Measurements from ENCODE around the gene LRRFIP1.

Gene LRRFIP1

GRCh38 chr2:237708961-237709360 is 81.6 kb downstream of the LRRFIP1 start:
- no peak for TF ChIP-seq CTCF (IDR thresholded peaks at IDR 0.05; ENCODE audit: low read depth, low read length, poor library complexity, severe bottlenecking)
- no peak for TF ChIP-seq EZH2phosphoT487 (IDR thresholded peaks at IDR 0.05; ENCODE audit: borderline replicate concordance, low read length)
- Histone ChIP-seq H3K4me2 (ENCODE audit: low read length) (no peak overlapping the region), H3K79me2 (ENCODE audit: control insufficient read depth, low read length) (peaks cover 89% of the 10 kb centered on the region), H3K9me3 (ENCODE audit: control insufficient read depth, insufficient read depth, low read length) (no peaks in the 10 kb centered on the region), H3F3A (ENCODE audit: control insufficient read depth, insufficient read depth) (no peaks in the 10 kb centered on the region; the same call in 1 of the 2 replicates), H3K9me2 (replicated peaks; ENCODE audit: control insufficient read depth, low read length) (no peaks in the 10 kb centered on the region), H3K4me3 (ENCODE audit: low read length) (no peak overlapping the region), H3K27me3 (ENCODE audit: control insufficient read depth, low read length) (no peaks in the 10 kb centered on the region), H3K27ac (ENCODE audit: low read depth, low read length) (no peak overlapping the region), H3K36me3 (ENCODE audit: control insufficient read depth, low read length) (peaks cover 42% of the 10 kb centered on the region), H3K4me1 (ENCODE audit: control insufficient read depth, low read length) (peaks cover 6% of the 10 kb centered on the region), H4K20me1 (ENCODE audit: control insufficient read depth, insufficient read depth, low read depth, low read length) (peaks cover 20% of the 10 kb centered on the region)

- Histone ChIP-seq H3K9me2 (replicated peaks; ENCODE audit: control insufficient read depth, low read length) (no peaks in the 10 kb centered on the region), H3K4me1 (ENCODE audit: control insufficient read depth, low read length) (no peaks in the 10 kb centered on the region), H3K27ac (ENCODE audit: low read depth, low read length) (no peak overlapping the region), H3K36me3 (ENCODE audit: control insufficient read depth, low read length) (peaks cover 43% of the 10 kb centered on the region), H3K4me3 (ENCODE audit: low read length) (no peak overlapping the region), H3K79me2 (ENCODE audit: control insufficient read depth, low read length) (peaks cover 89% of the 10 kb centered on the region), H3K4me2 (ENCODE audit: low read length) (no peak overlapping the region), H4K20me1 (ENCODE audit: control insufficient read depth, insufficient read depth, low read depth, low read length) (peaks cover 17% of the 10 kb centered on the region), H3F3A (ENCODE audit: control insufficient read depth, insufficient read depth) (no peaks in the 10 kb centered on the region; the same call in 1 of the 2 replicates), H3K27me3 (ENCODE audit: control insufficient read depth, low read length) (no peaks in the 10 kb centered on the region), H3K9me3 (ENCODE audit: control insufficient read depth, insufficient read depth, low read length) (no peaks in the 10 kb centered on the region)
- TF ChIP-seq CTCF (IDR thresholded peaks at IDR 0.05; ENCODE audit: low read depth, low read length, poor library complexity, severe bottlenecking): no peak
- no peak for TF ChIP-seq EZH2phosphoT487 (IDR thresholded peaks at IDR 0.05; ENCODE audit: borderline replicate concordance, low read length)
Observed at GRCh38 chr2:237711458-237712150, 84.2 kb downstream of the LRRFIP1 start.

GRCh38 chr2:237712477-237713377 is 85.3 kb downstream of the LRRFIP1 start:
- Histone ChIP-seq H3K4me3 (ENCODE audit: low read length) (no peak overlapping the region), H3K36me3 (ENCODE audit: control insufficient read depth, low read length) (peaks cover 50% of the 10 kb centered on the region), H3K79me2 (ENCODE audit: control insufficient read depth, low read length) (peaks cover 89% of the 10 kb centered on the region), H4K20me1 (ENCODE audit: control insufficient read depth, insufficient read depth, low read depth, low read length) (peaks cover 12% of the 10 kb centered on the region; the same call in 1 of the 2 replicates), H3F3A (ENCODE audit: control insufficient read depth, insufficient read depth) (no peaks in the 10 kb centered on the region), H3K27ac (ENCODE audit: low read depth, low read length) (no peak overlapping the region), H3K9me3 (ENCODE audit: control insufficient read depth, insufficient read depth, low read length) (no peaks in the 10 kb centered on the region), H3K4me1 (ENCODE audit: control insufficient read depth, low read length) (no peaks in the 10 kb centered on the region), H3K4me2 (ENCODE audit: low read length) (no peak overlapping the region), H3K9me2 (replicated peaks; ENCODE audit: control insufficient read depth, low read length) (no peaks in the 10 kb centered on the region), H3K27me3 (ENCODE audit: control insufficient read depth, low read length) (no peaks in the 10 kb centered on the region)
- TF ChIP-seq EZH2phosphoT487 (IDR thresholded peaks at IDR 0.05; ENCODE audit: borderline replicate concordance, low read length) (no peak), CTCF (IDR thresholded peaks at IDR 0.05; ENCODE audit: low read depth, low read length, poor library complexity, severe bottlenecking) (no peak)
